ENCODE results near the gene FRK. TPM values are rescaled to one million over a fixed set of nuclear protein-coding genes. Genes with fewer than 3 reads are reported as not detected.

FRK gene
- total RNA-seq, 1 experiment from 2014 or later, result 0.82 TPM

DNA sequence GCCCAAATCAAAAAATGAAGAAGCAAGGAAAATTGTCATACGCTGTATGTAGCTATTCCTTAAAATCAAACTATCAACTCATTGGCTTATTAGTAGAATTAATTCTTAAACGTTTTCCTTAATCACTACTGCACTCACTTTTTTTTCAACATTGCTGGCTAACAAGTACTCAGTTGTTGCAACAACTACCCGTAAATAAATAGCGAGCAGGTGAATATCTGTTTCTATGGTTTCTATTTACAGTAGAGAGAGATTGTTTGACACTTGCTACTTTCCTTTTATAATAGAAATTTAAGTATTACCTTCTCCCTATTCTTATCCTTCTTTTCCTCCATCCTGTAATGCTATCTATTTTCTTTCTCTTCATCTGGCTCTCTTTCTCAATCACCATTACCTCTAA lies 25.1 kb downstream of the FRK start:
- TF ChIP-seq, protein P1, sequence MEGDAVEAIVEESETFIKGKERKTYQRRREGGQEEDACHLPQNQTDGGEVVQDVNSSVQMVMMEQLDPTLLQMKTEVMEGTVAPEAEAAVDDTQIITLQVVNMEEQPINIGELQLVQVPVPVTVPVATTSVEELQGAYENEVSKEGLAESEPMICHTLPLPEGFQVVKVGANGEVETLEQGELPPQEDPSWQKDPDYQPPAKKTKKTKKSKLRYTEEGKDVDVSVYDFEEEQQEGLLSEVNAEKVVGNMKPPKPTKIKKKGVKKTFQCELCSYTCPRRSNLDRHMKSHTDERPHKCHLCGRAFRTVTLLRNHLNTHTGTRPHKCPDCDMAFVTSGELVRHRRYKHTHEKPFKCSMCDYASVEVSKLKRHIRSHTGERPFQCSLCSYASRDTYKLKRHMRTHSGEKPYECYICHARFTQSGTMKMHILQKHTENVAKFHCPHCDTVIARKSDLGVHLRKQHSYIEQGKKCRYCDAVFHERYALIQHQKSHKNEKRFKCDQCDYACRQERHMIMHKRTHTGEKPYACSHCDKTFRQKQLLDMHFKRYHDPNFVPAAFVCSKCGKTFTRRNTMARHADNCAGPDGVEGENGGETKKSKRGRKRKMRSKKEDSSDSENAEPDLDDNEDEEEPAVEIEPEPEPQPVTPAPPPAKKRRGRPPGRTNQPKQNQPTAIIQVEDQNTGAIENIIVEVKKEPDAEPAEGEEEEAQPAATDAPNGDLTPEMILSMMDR (IDR thresholded peaks at IDR 0.05; ENCODE audit: unreplicated experiment), result no peak
- Mint-ChIP-seq H3K36me3 (ENCODE audit: insufficient read depth, unreplicated experiment) (no peaks in the 10 kb centered on the region), H3K27ac (ENCODE audit: low read depth, unreplicated experiment) (peak overlapping the region; percentile 40), H3K9me3 (ENCODE audit: unreplicated experiment) (no peaks in the 10 kb centered on the region), H3K4me1 (ENCODE audit: insufficient read depth, unreplicated experiment) (peaks cover 14% of the 10 kb centered on the region), H3K27me3 (ENCODE audit: insufficient read depth, unreplicated experiment) (no peaks in the 10 kb centered on the region), H3K4me3 (ENCODE audit: unreplicated experiment) (no peak overlapping the region)
- DNase-seq (ENCODE audit: unreplicated experiment), result no peak
- ChIA-PET POLR2A (interaction anchor here (2.0 kb wide), 1 partner anchor 25 kb away, joined by 6 read pairs; the partner anchor contains the start of gene FRK), CTCF (interaction anchor here (0.7 to 1.2 kb wide), 2 partner anchors 24 to 25 kb away, joined by 3 to 4 read pairs; partner anchors contain the start of gene FRK)
- BruUV-seq (replicated peaks), result no TSS peak
- intact Hi-C loops (cut with micrococcal nuclease), result no loop called here

DNA sequence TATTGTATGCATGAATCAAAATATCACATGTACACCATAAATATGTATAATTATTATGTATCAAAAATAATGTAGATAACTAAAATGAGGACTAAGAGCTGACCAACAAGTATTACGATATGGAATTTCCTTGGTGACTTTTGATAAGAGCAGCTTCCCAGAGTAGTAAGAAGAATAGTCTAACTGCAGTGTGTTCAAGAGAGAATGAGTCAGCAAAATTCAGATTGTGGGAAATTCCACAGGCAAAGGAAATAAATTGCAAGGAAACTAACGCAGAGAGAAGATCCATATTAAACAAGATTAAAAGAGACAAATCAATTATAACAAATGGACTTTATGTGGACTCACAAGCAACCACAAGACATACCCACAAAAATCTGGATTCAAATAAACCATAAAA lies 26.4 kb downstream of the FRK start:
- intact Hi-C loops (cut with micrococcal nuclease), result no loop called here
- peak overlapping the region; percentile 80 for H3K27ac Mint-ChIP-seq (ENCODE audit: low read depth, unreplicated experiment)
- DNase-seq (ENCODE audit: unreplicated experiment), result peak; percentile 39
- H3K4me3 Mint-ChIP-seq (ENCODE audit: unreplicated experiment), result no peak overlapping the region
- peaks cover 18% of the 10 kb centered on the region for H3K4me1 Mint-ChIP-seq (ENCODE audit: insufficient read depth, unreplicated experiment)
- H3K9me3 Mint-ChIP-seq (ENCODE audit: unreplicated experiment), result no peaks in the 10 kb centered on the region
- CTCF ChIA-PET, result interaction anchor here (0.6 kb wide), 1 partner anchor 411 kb away, joined by 3 read pairs; no protein-coding TSS in a partner anchor
- no TSS peak for BruUV-seq (replicated peaks)
- POLR2A ChIA-PET, result interaction anchor here (0.6 to 1.1 kb wide), 4 partner anchors 16 to 27 kb away, joined by 3 to 5 read pairs (median 4); partner anchors contain the start of gene FRK
- no peaks in the 10 kb centered on the region for H3K36me3 Mint-ChIP-seq (ENCODE audit: insufficient read depth, unreplicated experiment)
- TF ChIP-seq, protein P1 (IDR thresholded peaks at IDR 0.05; ENCODE audit: unreplicated experiment), result no peak
- no peaks in the 10 kb centered on the region for H3K27me3 Mint-ChIP-seq (ENCODE audit: insufficient read depth, unreplicated experiment)

DNA sequence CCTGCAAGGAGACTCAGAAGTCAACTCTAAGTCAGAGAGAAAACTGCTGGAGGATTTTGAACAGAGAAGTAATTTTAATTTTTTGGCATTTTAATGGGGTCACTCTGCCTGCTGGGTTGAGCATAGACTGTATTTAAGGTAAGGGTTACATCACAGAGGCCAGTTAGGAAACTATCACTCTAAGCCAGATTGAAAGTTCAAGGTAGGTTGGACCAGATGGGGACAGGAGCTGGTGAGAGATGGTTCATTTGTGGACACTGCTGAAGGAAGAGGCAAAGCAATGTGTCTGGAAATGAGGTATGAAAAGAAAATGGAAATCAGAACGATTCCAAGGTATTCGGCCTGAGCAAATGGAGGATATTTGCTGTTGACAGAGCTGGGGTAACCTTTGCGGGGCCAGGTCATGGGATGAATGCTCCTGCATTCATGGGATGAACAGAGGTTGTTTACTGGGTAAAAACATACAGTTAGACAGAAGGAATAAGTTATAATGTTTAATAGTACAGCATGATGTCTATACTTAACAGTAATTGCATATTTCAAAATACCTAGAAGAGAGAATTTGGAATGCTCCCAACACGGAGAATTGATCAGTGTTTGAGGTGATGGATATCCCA lies 26.9 kb downstream of the FRK start:
- no peak for DNase-seq (ENCODE audit: unreplicated experiment)
- no TSS peak for BruUV-seq (replicated peaks)
- no peaks in the 10 kb centered on the region for H3K27me3 Mint-ChIP-seq (ENCODE audit: insufficient read depth, unreplicated experiment)
- peaks cover 23% of the 10 kb centered on the region for H3K4me1 Mint-ChIP-seq (ENCODE audit: insufficient read depth, unreplicated experiment)
- intact Hi-C loops (cut with micrococcal nuclease), result no loop called here
- H3K36me3 Mint-ChIP-seq (ENCODE audit: insufficient read depth, unreplicated experiment), result no peaks in the 10 kb centered on the region
- TF ChIP-seq, protein P1 (IDR thresholded peaks at IDR 0.05; ENCODE audit: unreplicated experiment), result no peak
- H3K9me3 Mint-ChIP-seq (ENCODE audit: unreplicated experiment), result no peaks in the 10 kb centered on the region
- ChIA-PET POLR2A (interaction anchor here (0.6 to 1.1 kb wide), 4 partner anchors 17 to 28 kb away, joined by 3 to 5 read pairs (median 4); partner anchors contain the start of gene FRK), CTCF (interaction anchor here (0.6 kb wide), 1 partner anchor 411 kb away, joined by 3 read pairs; no protein-coding TSS in a partner anchor)
- peak overlapping the region; percentile 80 for H3K27ac Mint-ChIP-seq (ENCODE audit: low read depth, unreplicated experiment)
- H3K4me3 Mint-ChIP-seq (ENCODE audit: unreplicated experiment), result no peak overlapping the region

- Mint-ChIP-seq H3K27me3 (ENCODE audit: insufficient read depth, unreplicated experiment) (no peaks in the 10 kb centered on the region), H3K4me1 (ENCODE audit: insufficient read depth, unreplicated experiment) (peaks cover 37% of the 10 kb centered on the region), H3K27ac (ENCODE audit: low read depth, unreplicated experiment) (no peak overlapping the region), H3K9me3 (ENCODE audit: unreplicated experiment) (no peaks in the 10 kb centered on the region), H3K36me3 (ENCODE audit: insufficient read depth, unreplicated experiment) (no peaks in the 10 kb centered on the region), H3K4me3 (ENCODE audit: unreplicated experiment) (no peak overlapping the region)
- ChIA-PET CTCF (interaction anchor here (0.6 to 4.2 kb wide), 4 partner anchors 13 to 167 kb away, joined by 3 to 19 read pairs (median 4); no protein-coding TSS in a partner anchor), POLR2A (interaction anchor here (1.1 kb wide), 1 partner anchor 70 kb away, joined by 4 read pairs; the partner anchor contains the start of gene NT5DC1)
- no peak for DNase-seq (ENCODE audit: unreplicated experiment)
- TF ChIP-seq, protein P1 (IDR thresholded peaks at IDR 0.05; ENCODE audit: unreplicated experiment), result no peak
- intact Hi-C loops (cut with micrococcal nuclease), result no loop called here
- BruUV-seq (replicated peaks), result no TSS peak
Measured at GRCh38 chr6:116030770-116031169, 29.9 kb downstream of the FRK start.
